ENCODE results near the gene MED12. TPM values are rescaled to one million over a fixed set of nuclear protein-coding genes. Genes with fewer than 3 reads are reported as not detected.

MED12 gene
- total RNA-seq, 1 experiment from 2014 or later: 51.6 TPM

DNA sequence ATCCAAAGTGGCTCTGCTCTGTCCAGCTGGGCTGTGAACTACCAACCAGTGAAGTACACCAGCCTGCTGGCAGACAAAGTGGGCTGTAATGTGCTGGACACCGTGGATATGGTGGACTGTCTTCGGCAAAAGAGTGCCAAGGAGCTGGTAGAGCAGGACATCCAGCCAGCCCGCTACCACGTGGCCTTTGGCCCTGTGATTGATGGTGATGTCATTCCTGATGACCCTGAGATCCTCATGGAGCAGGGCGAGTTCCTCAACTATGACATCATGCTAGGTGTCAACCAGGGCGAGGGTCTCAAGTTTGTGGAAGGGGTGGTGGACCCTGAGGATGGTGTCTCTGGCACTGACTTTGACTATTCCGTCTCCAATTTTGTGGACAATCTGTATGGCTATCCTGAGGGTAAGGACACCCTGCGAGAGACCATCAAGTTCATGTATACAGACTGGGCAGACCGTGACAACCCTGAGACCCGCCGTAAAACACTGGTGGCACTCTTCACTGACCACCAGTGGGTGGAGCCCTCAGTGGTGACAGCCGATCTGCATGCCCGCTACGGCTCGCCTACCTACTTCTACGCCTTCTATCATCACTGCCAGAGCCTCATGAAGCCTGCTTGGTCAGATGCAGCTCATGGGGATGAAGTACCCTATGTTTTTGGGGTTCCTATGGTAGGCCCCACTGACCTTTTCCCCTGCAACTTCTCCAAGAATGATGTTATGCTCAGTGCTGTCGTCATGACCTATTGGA is 48.8 kb downstream of the MED12 start:
- intact Hi-C loops (cut with micrococcal nuclease; ENCODE audit: unreplicated experiment): no loop called here
- H3K4me1 ChIP-seq (ENCODE audit: insufficient read depth, low read length, poor library complexity, severe bottlenecking): no peaks in the 10 kb centered on the region
- no peaks in the 10 kb centered on the region for H3K9me3 ChIP-seq (ENCODE audit: low read depth, low read length, poor library complexity, severe bottlenecking)
- BruUV-seq (replicated peaks): no TSS peak
- DNase-seq (ENCODE audit: low spot score): no peak
- H3K27me3 ChIP-seq (replicated peaks; ENCODE audit: insufficient read depth, low read depth, low read length, poor library complexity): no peaks in the 10 kb centered on the region
- no peak for TF ChIP-seq EZH2 (IDR thresholded peaks at IDR 0.05; ENCODE audit: borderline replicate concordance, low read depth, low read length, poor library complexity, severe bottlenecking)
- TF ChIP-seq, protein P1, sequence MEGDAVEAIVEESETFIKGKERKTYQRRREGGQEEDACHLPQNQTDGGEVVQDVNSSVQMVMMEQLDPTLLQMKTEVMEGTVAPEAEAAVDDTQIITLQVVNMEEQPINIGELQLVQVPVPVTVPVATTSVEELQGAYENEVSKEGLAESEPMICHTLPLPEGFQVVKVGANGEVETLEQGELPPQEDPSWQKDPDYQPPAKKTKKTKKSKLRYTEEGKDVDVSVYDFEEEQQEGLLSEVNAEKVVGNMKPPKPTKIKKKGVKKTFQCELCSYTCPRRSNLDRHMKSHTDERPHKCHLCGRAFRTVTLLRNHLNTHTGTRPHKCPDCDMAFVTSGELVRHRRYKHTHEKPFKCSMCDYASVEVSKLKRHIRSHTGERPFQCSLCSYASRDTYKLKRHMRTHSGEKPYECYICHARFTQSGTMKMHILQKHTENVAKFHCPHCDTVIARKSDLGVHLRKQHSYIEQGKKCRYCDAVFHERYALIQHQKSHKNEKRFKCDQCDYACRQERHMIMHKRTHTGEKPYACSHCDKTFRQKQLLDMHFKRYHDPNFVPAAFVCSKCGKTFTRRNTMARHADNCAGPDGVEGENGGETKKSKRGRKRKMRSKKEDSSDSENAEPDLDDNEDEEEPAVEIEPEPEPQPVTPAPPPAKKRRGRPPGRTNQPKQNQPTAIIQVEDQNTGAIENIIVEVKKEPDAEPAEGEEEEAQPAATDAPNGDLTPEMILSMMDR (conservative IDR thresholded peaks at IDR 0.05; ENCODE audit: low read depth, low read length): no peak
- no peak overlapping the region for H3K4me3 ChIP-seq (ENCODE audit: low read depth, low read length, poor library complexity, severe bottlenecking)
- ChIA-PET CTCF (no interaction called here), POLR2A (ENCODE audit: low non-redundant PET) (no interaction called here)
- no peak overlapping the region for H3K27ac ChIP-seq (ENCODE audit: low read depth, low read length, poor library complexity, severe bottlenecking)
- no peaks in the 10 kb centered on the region for H3K36me3 ChIP-seq (ENCODE audit: insufficient read depth, low read length, poor library complexity, severe bottlenecking)

DNA sequence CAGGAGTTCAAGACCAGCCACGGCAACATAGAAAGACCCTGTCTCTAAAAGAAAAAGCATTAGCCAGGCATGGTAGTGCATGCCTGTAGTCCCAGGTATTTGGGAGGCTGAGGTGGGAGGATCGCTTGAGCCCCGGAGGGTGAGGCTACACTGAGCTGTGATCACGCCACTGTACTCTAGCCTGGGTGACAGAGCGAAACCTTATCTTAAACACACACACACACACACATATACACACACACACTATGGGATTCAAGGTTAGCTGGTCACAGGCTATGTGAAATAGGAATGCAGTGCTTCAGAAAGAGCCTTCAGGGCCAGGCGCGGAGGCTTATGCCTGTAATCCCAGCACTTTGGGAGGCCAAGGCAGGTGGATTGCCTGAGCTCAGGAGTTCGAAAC is 49.7 kb downstream of the MED12 start:
- CTCF ChIA-PET: no interaction called here
- H3K4me3 ChIP-seq (ENCODE audit: low read depth, low read length, poor library complexity, severe bottlenecking): no peak overlapping the region

DNA sequence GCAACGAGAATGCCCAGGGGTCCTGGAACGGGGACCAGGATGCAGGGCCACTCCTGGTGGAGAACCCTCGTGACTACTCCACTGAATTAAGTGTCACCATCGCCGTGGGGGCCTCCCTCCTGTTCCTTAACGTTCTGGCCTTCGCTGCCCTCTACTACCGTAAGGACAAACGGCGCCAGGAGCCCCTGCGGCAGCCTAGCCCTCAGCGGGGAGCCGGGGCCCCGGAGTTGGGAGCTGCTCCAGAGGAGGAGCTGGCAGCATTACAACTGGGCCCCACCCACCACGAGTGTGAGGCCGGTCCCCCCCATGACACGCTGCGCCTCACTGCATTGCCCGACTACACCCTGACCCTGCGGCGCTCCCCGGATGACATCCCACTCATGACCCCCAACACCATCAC is 51.2 kb downstream of the MED12 start:
- intact Hi-C loops (cut with micrococcal nuclease; ENCODE audit: unreplicated experiment): no loop called here
- BruUV-seq (replicated peaks): no TSS peak
- TF ChIP-seq, protein P1 (conservative IDR thresholded peaks at IDR 0.05; ENCODE audit: low read depth, low read length): no peak

More for the DNA sequence above, 49.7 kb downstream of the MED12 start:
- intact Hi-C loops (cut with micrococcal nuclease; ENCODE audit: unreplicated experiment): no loop called here
- H3K4me1 ChIP-seq (ENCODE audit: insufficient read depth, low read length, poor library complexity, severe bottlenecking): no peaks in the 10 kb centered on the region
- DNase-seq (ENCODE audit: low spot score): no peak
- H3K36me3 ChIP-seq (ENCODE audit: insufficient read depth, low read length, poor library complexity, severe bottlenecking): no peaks in the 10 kb centered on the region
- POLR2A ChIA-PET (ENCODE audit: low non-redundant PET): no interaction called here
- no peak overlapping the region for H3K27ac ChIP-seq (ENCODE audit: low read depth, low read length, poor library complexity, severe bottlenecking)
- TF ChIP-seq, protein P1 (conservative IDR thresholded peaks at IDR 0.05; ENCODE audit: low read depth, low read length): no peak
- TF ChIP-seq EZH2 (IDR thresholded peaks at IDR 0.05; ENCODE audit: borderline replicate concordance, low read depth, low read length, poor library complexity, severe bottlenecking): no peak
- no peaks in the 10 kb centered on the region for H3K27me3 ChIP-seq (replicated peaks; ENCODE audit: insufficient read depth, low read depth, low read length, poor library complexity)
- BruUV-seq (replicated peaks): no TSS peak
- no peaks in the 10 kb centered on the region for H3K9me3 ChIP-seq (ENCODE audit: low read depth, low read length, poor library complexity, severe bottlenecking)

More for the DNA sequence above, 51.2 kb downstream of the MED12 start:
- H3K4me1 ChIP-seq (ENCODE audit: insufficient read depth, low read length, poor library complexity, severe bottlenecking): no peaks in the 10 kb centered on the region
- ChIA-PET CTCF (no interaction called here), POLR2A (ENCODE audit: low non-redundant PET) (no interaction called here)
- no peak for DNase-seq (ENCODE audit: low spot score)
- no peaks in the 10 kb centered on the region for H3K27me3 ChIP-seq (replicated peaks; ENCODE audit: insufficient read depth, low read depth, low read length, poor library complexity)
- H3K9me3 ChIP-seq (ENCODE audit: low read depth, low read length, poor library complexity, severe bottlenecking): no peaks in the 10 kb centered on the region
- no peak overlapping the region for H3K4me3 ChIP-seq (ENCODE audit: low read depth, low read length, poor library complexity, severe bottlenecking)
- no peaks in the 10 kb centered on the region for H3K36me3 ChIP-seq (ENCODE audit: insufficient read depth, low read length, poor library complexity, severe bottlenecking)
- no peak overlapping the region for H3K27ac ChIP-seq (ENCODE audit: low read depth, low read length, poor library complexity, severe bottlenecking)

Data from A673 (cell line).